ENCODE results near the gene KIF13A.
"Not testable (repeated sequence)": the region's sequence is repeated elsewhere in the genome, so short reads cannot be mapped to it uniquely, and the experiment has no call there.

The KIF13A gene

GRCh38 chr6:17998442-17998841 lies 11.0 kb upstream of the KIF13A start:
- DNase-seq (ENCODE audit: low read depth) = no peak

GRCh38 chr6:17998003-17998402 lies 10.6 kb upstream of the KIF13A start:
- DNase-seq (ENCODE audit: low read depth) = no peak

- no peak for DNase-seq (ENCODE audit: low read depth)
These were observed 8.0 kb upstream of the KIF13A start for GRCh38 chr6:17995414-17995813.

- no peak for DNase-seq (ENCODE audit: low read depth)
These were observed 6.6 kb upstream of the KIF13A start for GRCh38 chr6:17994019-17994418.

GRCh38 chr6:17988422-17988944 lies 1.0 kb upstream of the KIF13A start:
- DNase-seq (ENCODE audit: low read depth) = no peak

- DNase-seq (ENCODE audit: low read depth) = no peak
These were observed 424 bp upstream of the KIF13A start for GRCh38 chr6:17987697-17988421.

GRCh38 chr6:17986656-17987446 lies 584 bp downstream of the KIF13A start:
- DNase-seq (ENCODE audit: low read depth) = no peak

GRCh38 chr6:17985934-17986655 lies 1.3 kb downstream of the KIF13A start:
- no peak for DNase-seq (ENCODE audit: low read depth)

GRCh38 chr6:17984812-17985670 lies 2.4 kb downstream of the KIF13A start:
- no peak for DNase-seq (ENCODE audit: low read depth)

GRCh38 chr6:17984399-17984798 lies 3.0 kb downstream of the KIF13A start:
- no peak for DNase-seq (ENCODE audit: low read depth)

- no peak for DNase-seq (ENCODE audit: low read depth)
These were observed 3.7 kb downstream of the KIF13A start for GRCh38 chr6:17983730-17984129.

- DNase-seq (ENCODE audit: low read depth) = no peak
These were observed 7.1 kb downstream of the KIF13A start for GRCh38 chr6:17980329-17980728.

GRCh38 chr6:17979479-17979878 lies 8.0 kb downstream of the KIF13A start:
- no peak for DNase-seq (ENCODE audit: low read depth)

- DNase-seq (ENCODE audit: low read depth) = not testable (repeated sequence)
These were observed 11.2 kb downstream of the KIF13A start for GRCh38 chr6:17976258-17976657.

GRCh38 chr6:17974570-17975368 lies 12.7 kb downstream of the KIF13A start:
- DNase-seq (ENCODE audit: low read depth) = no peak

- DNase-seq (ENCODE audit: low read depth) = no peak
These were observed 14.3 kb downstream of the KIF13A start for GRCh38 chr6:17972978-17973622.

- DNase-seq (ENCODE audit: low read depth) = no peak
These were observed 15.1 kb downstream of the KIF13A start for GRCh38 chr6:17972074-17972952.

- DNase-seq (ENCODE audit: low read depth) = no peak
These were observed 16.0 kb downstream of the KIF13A start for GRCh38 chr6:17971128-17972073.

Measured in T-helper 22 cell (primary cell).